Renal pelvis (tissue), 4 donors: ENCODE measurements around the gene MESP2. TPM values are rescaled to one million over a fixed set of nuclear protein-coding genes. Genes with fewer than 3 reads are reported as not detected.

Source experiments
- DNase-seq: peaks from one replicate; pipeline ENCODE4 v3.0.0-alpha.2; 2013
- polyA plus RNA-seq, 3 donors: library from polyadenylated mRNA; unstranded; fragments of 120-200 nt; gene quantifications; one replicate each; pipeline ENCODE4 v1.2.1, GENCODE V29; 2013; ENCODE audit not compliant: insufficient read length in 3 of 3

Gene MESP2
- polyA plus RNA-seq, 3 donors = 0.44 to 0.49 (median 0.47) TPM

DNA sequence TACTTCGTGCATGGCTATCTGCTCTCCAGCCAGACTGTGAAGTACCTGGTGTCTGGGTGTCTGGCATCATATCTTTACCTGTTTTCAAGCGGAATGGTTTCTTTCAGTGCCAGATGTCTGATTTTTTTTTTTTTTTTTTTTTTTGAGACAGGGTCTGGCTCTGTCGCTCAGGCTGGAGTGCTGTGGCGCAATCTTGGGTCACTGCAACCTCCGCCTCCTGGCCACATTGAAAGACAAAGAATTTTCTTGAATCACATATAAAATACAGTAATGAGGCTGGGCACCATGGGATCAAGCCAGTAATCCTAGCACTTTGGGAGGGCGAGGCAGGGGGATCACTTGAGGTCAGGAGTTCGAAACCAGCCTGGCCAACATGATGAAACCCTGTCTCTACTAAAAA is 22.3 kb upstream of the MESP2 start:
- no peak for DNase-seq

DNA sequence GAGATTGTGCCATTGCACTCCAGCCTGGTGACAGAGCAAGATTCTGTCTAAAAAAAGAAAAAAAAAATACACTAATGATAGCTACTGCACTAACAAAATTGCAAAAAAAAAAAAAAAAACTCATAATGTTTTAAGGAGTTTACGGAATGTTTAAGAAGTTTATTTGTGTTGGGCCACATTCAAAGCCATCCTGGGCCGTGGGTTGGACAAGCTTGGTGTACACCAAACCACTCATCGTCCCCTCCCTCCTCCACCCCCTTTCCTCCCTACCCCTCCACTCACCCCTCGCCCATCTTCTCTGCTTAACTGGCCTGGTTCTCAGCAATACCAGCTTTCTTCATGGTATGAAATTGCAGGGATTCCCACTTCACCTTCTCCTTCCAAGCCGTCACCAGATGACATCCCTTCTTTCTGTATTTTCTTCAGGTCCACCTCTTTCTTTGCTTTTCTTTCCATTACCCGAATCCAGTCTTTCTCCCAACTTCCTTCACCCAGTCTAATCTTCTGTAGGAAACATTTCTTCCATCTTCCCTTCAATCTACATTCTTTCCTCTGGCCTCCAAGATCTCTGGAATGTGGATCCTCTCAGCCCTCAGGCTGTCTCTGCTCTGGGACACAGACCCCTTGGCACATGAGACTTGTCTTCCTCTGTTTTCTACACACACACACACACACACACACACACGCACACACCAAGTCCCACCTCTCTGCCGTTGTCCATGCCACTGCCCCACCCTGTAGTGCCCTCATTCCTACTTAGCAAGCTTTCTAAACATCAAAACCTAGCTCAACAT is 21.6 kb upstream of the MESP2 start:
- DNase-seq = no peak

DNA sequence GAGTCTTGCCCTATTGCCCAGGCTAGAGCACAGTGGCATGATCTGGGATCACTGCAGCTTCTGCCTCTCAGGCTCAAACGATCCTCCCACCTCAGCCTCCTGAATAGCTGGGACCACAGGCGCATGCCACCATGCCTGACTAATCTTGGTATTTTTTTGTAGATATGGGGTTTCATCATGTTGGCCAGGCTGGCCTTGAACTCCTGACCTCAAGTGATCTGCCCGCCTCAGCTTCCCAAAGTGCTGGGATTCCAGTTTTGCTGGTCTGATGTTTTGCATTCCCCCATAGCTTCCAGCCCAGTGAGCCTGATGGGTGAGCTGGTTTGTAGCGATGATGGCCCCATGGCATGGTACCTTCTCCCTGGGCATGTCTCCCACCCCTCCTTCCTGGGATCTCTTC is 20.4 kb upstream of the MESP2 start:
- no peak for DNase-seq

DNA sequence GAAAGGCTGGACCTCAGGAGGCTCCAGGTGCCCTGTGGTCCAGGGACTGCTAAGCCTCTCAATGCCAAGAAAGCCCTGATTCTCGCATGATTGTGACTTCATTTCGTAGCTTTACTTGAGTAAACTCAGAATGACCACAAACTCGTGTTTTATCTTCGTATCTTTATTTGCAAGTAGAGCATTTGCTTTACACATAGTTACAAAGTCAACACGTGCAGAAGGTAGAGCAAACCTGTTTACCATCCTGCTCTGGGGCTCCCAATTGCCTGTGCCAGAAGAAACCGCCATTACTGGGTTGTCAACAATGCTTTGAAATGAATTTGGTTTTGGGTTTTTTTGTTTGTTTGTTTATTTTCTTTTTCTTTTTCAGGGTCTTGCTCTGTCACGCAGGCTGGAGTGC is 19.2 kb upstream of the MESP2 start:
- DNase-seq = no peak

DNA sequence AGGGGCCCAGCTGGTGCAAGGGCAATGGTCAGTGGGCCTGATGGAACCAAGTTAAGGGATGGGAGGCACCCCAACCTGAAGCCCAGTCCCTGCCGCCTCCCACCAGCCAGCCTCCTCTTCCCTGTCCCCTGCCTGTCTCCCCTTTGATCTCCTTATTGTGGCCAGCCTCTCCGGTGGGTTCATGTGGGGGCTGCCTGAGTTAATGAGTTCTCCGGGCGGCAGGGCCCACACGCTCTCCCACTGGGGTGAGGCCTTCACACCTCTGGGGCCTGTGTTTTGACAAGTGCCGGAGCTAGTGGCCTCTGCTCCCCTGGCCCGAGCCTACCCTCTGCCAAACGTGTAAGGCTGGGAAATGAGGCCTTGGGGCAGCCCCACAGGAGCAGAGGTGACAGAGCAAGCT is 17.8 kb upstream of the MESP2 start:
- DNase-seq = no peak

DNA sequence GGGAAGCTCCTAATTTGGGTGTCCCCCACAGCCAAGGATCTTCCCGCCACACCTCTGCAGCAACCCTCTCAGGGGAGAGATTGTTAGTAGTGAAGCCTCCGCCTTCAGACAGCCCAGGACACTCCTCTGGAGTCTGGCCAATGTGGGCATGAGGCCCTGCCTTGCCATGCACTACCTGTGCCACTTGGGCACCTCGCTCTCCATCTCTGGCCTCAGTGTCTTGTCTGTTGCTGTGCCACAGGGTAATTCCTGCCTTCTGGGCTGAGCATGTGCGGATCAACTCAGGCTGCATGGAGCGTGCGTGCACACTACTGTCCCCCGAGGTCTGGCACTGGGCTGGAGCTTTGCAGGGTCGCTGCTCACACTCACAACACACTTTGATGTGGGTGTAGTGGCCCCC is 17.2 kb upstream of the MESP2 start:
- DNase-seq = no peak

DNA sequence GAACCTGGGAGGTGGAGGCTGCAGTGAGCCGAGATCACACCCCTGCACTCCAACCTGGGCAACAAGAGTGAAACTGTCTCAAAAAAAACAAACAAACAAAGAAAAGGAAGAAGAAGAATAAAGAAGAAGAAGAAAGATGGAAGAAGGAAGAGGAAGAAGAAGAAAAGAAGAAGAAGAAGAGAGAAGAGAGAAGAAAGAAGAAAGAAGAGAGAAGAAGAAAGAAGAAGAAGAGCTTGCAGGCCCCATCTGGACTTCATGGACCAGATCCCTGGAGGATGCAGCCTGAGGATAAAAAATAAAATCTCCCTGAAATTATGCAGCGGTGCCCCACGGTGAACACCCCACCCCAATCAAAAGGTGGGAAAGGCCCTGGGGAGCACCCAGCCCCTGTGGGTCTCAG is 16.3 kb upstream of the MESP2 start:
- DNase-seq = no peak

DNA sequence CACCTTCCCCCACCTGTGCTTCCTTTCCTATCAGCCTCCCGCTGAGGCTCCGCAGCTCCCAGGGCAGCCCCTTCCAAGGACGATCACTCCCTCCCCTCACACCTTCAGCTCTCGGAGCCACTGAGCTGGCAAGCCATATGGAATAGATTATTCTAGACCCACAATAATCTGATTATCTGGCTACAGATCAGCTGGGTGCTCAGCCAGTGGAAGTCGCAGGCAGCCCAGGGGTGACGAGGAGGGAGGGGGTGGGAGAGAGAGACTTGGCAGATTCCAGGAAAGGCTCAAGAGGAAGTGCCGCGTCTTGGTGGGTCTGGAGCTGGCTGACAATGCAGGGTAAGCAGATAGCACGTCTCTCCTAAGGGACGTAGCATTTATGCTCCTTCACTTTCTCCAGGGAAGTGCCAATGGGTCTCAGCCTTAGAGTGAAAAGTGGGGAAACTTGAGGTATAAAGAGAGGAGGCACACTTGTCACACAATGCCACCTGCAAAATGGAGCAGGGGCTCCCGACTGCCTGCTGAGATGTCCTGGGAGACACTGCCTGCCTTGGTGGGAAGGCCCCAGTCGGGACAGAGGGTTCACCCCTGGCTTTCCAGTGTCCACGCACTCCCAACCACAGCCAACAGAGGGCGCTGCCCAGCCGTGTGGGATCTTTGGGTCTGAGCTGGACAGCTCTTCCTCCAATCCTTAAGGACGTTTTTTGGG is 15.7 kb upstream of the MESP2 start:
- peak; percentile 52 for DNase-seq

DNA sequence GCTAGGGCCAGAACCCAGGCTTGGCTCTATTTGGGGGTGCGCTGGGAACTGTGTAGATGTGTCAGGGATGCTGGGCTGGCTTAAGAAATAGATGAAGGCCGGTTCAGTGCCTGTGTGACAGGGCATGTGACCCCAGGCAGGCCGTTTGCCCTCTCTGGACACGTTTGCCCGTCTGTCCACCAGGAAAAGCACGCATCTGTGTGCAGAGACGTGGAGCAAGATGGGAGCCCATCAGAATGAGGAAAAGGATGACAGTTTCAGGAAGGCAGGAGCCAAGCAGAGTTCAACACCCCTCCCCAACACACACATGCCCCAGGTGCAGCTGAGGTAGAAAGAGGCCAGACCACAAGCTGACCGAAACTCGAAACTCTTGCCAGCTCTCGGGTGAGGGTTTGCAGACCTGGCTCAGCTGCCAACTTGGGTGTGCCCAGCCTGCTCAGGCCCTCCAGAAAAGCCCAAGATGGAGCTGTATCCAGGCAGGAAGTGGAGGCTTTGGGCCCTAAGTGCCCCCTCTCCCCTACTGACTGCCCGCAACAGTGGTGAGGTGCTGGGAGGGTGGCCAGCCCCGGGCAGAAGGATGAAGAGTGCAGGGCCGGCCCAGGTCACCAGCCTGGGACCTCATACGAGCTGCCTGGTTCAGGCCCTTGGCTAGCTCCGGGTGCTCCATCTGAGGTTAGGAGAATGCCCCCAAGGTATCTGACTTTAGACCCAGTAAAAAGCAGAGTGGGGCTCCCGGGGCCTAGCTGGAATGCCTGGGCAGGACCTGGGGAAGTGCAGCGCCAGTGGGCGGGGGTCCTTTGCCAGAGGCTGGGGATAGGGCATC is 14.9 kb upstream of the MESP2 start:
- no peak for DNase-seq

DNA sequence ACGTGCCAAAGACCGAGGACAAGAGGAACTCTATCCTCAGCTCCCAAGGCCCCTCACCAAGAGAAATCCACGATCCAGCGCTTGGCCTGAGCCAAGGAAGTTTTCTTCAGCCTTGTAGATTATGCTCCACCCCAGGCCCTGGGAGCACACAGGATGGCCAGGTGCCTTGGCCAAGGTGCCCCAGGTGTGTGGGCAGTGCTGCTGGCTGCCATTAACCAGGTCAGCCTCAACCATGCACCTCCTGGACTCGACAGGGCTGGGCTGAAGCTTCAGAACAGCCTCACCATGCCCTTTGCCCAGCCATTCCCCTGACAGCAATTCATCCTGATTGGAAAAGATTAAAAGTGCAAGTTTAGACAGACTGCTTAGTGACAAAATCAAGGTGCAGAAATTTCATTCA is 14.2 kb upstream of the MESP2 start:
- no peak for DNase-seq

DNA sequence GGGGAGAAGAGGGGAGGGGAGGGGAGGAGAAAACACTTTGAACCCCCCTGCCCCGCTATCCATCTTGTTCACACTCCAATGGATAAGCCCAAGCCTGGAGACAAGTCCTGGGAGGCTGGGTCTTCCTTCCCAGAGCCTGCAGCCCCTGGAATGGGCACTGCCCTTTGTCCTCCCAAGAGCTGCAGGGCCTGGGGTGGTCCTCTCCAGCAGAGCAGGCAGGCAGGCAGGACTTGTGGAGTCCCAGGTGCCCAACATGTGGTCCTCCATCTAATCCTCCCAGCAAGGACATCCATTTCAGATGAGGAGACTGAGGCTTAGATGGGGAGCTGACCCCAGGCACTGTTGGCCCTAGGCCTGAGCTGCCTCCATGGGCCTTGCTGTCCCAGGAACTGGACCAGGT is 10.4 kb upstream of the MESP2 start:
- DNase-seq = no peak

DNA sequence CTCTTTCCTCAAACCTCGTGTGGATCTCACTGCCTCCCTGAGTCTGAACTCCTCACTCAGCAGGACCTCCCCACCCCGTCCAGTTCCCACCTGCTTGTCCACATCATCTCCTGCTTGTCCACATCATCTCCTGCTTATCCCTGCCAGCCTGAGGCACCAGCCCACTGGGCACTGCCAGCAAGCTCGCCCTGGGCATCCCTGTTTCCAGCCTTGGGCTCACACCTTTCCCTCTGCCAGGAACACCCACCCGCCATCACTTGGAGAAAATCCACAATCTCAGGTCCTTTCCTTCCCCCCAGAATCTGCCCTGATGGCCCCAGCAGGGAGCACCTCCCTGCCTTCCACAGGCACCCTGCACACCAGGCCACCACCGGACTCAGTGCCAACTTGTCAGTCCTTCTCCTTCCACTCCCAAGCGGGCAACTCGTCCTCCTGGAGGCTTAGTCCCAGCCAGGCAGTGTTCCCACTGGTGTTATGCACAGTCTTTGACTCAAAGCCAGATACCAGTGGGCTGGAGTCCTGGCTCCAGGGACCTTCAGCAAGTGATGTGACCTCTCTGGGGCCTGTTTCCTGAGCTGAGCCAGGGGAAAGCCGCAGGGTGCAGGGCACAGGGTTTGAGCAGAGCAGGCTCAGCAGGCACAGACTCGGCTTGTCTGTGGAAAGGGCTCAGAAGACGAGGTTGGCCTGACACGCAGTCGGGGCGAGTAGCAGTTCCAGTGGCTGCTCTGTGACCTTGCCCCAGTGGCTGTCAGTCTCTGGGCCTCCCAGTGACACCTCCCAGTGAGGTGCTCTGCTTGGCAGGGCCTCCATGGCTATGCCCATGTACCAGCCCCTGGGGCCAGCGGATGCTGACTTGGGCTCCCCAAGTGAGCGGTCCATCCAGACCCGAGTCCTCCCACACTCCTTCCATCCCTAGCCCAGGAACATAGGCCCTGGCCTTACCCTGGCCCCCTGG is 9.5 kb upstream of the MESP2 start:
- DNase-seq = no peak

DNA sequence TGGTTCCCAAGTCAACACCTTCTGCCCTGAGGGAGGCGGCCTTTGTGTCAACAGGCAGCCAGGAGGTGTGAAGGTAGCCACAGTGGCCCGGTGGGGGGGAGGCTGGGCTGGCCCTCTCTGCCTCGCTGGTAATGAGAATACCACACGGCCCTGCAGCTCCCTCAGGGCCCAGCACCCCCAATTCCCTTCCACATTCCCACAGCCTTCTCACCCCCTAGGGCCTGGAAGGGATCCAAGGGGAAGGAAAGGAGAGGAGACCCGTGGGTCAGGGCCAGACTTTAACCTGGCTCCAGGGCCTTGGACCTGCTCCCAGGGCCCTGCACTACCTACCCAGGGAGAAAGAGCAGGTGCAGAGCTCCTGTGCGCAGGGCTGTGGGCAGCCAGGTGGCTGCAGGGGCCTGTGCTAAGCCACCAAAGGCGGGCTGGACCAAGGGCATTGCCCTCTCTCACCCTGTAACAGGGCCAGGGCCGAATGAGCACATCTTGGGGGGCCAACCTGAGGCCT is 8.7 kb upstream of the MESP2 start:
- DNase-seq = no peak

DNA sequence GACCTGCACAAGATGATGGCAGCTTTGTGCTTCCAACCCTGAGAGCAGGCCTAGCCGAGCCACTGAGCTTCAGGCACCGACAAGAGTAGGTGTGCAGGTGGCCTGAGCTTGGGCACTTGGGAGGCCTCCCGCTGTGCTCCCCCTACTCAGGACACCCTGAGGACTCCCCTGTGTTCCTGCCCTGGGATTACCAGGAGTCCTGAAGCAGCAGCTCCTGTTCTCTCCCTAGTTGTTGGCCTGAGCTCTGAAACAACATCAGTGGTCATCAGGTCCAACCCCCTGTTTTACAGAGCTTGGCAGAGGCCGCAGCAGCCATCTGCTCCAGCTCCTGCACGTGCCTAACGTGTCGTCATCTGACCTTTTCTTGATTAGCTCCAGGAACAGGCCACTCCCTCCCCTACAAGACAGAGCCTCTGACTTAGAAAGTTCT is 8.0 kb upstream of the MESP2 start:
- no peak for DNase-seq

DNA sequence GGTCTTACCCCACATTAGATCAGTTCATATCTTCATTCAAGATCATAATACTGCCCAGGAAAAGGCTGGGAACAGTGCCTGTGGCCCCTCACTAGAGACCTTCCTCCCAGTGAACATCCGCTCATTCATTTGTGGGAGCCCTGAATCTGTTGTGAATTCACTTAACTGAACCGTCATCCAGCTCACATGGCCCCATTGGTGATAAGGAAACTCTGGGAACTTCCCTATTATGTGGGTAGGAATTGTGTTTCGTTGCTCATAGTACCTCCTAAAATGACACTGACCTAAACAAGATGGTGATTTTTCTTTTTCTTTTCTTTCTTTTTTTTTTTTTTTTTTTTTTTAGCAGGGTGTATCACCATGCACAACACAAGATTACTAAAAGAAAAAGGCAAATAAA is 6.8 kb upstream of the MESP2 start:
- no peak for DNase-seq

DNA sequence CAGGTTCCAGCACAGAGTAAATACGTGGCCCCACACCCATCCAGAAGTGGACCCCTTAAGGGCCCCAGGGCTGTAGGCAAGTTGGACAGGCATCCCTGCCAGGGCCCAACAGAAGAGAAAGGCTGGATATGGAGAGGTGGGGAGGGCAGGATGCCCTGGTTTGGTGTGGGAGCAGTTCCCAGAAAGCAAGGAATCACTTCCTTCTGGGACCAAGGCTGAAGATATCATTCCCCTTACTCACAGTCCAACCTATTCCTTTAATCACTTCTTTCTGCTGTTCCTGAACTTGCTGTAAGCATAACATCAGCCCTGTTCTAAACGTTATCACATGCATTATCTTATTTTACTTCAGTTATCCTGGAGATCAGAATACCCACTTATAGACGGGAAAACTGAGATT is 6.1 kb upstream of the MESP2 start:
- DNase-seq = no peak

DNA sequence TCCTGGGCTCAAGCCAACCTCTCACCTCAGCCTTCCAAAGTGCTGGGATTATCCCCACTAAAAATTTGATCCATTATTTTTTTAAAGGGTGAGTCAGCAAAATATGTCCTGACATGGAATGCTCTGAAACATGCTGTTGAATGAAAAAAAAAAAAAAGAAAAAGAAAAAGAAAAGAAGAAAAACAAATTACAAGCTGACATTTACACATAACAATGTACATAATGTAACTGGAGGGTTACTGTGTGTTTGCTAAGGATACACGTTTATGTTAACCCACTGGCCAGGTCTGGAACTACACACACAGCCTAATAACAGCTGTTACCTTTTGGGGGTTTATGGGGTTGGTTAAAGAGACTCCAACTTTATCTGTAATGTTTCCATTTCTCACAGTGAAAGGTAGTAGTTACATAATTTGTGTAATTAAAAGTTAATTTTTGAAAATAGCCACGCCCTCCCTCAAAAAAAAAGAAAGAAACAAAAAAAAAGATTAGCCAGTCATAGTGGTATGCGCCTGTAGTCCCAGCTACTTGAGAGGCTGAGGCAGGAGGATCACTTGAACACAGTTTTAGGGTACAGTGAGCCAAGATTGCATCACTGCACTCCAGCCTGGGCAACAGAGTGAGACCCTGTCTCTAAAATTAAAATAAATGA is 3.1 kb upstream of the MESP2 start:
- no peak for DNase-seq

DNA sequence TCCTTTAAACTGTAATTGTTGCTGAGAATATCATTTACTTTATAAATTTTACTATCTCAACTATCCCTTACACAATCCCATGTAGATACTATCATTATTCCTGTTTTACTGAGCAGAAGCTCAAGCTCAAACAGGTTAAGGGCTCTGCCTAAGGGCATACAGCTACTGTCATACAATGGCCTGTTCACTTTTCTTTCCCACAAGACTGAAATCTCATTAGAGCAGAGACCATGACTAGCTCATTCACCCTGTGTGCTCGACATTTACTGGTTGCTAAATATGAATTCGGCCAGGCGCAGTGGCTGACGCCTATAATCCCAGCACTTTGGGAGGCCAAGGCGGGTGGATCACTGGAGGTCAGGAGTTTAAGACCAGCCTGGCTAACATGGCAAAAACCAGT is 1.6 kb upstream of the MESP2 start:
- DNase-seq = no peak

DNA sequence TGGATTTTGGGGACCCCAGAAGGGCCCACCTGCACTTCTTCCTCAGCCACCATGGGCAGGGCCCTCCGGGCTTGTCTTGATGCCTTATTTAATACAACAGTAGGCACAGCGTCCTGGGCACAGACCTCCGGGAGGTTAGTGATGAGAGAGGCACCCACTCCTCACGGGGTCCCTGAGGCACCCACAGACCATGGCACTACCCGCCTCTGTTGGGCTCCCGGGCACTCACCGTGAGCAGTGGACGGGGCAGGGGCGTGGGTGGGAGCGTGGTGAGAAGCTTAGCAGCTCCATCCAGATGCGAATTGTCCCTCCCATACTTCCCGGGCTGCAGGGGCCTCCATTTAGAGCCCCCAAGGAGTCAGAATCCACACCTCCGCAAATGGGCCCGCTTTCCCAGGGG is 317 bp upstream of the MESP2 start:
- no peak for DNase-seq

DNA sequence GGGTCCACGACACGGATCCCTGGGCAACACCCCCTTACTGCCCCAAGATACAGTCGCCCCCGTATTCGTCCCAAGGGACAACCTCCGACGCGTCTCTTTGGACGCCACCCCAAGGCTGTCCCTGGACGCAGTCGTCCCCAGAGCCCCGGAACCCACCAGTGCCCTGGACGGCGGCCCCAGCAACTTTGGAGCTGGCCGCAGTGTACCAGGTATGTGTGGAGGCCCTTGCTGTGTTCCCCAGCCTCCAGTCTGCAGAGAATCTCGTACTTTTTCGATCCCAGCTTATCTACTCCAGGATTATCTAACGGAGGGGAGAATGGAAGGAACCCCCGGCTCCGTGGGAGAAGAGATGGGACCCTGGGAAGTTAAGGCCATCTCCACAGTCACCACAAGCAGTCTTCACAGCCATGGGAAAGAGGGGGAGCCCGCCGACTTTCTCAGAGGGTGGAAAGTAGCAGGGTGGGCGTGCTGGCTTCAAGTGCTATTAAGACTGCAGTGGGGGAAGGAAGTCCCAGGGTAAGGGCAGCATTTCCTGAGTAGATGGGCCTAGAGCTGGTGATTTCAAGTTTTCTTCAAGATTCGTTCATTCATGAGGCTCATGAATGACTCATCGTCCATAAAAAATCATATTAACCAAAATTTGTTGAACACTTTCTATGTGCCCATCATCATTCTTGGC is 1.1 kb downstream of the MESP2 start:
- DNase-seq = no peak
